HG02885 (cell line): ENCODE data around the gene DNAJC5G.
"Not testable (repeated sequence)": the region's sequence is repeated elsewhere in the genome, so short reads cannot be mapped to it uniquely, and the experiment has no call there.

Experiments
- ATAC-seq: cut with Tn5 transposase; IDR thresholded peaks from one replicate; pipeline ENCODE4 v1.9.1; 2021; ENCODE audit warnings: mild to moderate bottlenecking; ENCODE audit not compliant: unreplicated experiment, poor library complexity

DNAJC5G gene

DNA sequence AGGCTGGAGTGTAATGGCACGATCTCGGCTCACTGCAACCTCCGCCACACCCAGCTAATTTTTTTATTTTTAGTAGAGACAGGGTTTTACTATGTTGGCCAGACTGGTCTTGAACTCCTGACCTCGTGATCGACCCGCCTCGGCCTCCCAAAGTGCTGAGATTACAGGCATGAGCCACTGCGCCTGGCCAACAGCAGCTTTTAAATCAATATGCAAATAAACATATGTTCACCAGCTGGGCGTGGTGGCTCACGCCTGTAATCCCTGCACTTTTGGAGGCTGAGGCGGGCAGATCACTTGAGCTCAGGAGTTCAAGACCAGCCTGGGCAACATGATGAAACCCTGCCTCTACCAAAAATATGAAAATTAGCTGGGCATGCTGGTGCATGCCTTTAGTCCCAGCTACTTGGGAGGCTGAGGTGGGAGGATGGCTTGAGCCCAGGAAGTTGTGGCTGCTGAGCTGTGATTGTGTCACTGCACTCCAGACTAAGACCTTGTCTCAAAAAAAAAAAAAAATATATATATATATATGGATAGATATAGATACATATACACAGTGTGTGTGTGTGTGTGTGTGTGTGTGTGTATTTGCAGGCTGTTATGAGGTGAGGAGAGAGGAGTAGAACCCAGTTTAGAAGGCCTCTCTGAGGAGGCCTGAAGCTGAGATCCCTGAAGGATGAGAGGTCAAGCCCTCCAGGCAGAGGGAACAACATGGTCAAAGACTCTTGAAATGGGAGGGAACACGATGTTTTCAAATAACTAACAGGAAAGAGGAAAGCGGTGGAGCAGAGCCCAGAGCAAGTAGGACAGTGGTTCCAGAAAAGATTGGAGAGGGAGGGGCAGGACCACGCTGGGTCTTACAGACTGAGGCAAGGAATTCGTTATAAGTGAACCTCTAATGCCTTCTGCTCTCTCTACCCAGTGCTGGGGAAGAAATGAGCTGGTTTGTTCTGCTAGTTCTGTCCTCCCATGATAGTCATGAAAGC, 2.4 kb upstream of the DNAJC5G start:
- not testable (repeated sequence) for ATAC-seq

DNA sequence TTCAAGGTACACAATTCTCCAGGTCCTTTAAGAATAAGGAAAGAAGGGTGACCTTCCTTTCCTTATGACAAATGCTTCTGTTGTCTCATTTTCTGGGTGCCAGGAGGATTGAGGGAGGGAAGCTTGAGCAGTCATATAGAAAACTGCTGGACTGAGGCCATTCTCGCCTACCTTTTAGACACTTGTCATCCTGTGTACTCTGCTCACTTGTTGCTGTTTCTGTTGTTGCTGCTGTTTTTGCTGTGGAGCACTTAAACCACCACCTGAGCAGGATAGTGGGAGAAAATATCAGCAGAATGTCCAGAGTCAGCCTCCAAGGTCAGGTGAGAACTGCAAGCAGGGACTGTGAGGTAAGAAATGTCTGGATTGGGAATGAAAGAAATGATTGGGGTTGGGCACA, 2.8 kb downstream of the DNAJC5G start:
- no peak for ATAC-seq

DNA sequence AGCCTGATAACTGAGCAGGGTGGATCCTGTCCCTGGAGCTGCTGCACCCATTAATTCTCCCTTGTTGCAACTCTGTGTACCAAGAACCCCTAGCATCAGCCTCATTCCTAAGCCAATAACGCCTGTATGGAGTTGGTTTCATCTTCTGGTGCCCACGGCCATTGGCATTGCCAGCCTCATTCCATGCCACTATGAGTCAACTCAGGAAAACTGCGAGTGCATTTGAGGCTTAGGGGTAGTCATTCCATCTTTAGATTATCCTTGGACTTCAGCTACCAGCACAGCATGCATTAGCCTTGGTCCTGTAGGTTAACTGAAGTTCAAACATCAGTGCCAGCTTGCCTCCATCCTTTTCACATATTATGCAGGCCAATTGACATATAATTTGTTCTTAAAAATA, 5.6 kb downstream of the DNAJC5G start:
- no peak for ATAC-seq

DNA sequence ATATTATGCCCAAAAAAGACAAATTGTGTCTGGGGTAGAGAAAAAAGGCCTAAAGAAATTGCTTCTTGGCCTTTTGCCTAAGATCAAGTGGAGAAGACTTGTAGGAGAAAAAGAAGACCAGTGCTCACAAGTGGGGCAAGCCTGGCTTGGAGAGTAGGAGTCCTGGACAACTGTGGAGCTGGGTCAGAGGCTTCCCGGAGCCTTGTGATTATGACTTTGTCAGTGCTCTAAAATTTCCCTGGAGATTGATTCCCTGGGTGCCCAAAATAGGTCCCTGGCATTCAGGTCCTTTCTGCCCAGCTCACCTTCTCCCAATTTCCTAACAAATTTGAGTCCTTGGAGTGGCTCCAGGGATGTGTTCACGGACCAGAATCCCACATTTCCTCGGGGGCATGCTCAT, 6.2 kb downstream of the DNAJC5G start:
- ATAC-seq: no peak

DNA sequence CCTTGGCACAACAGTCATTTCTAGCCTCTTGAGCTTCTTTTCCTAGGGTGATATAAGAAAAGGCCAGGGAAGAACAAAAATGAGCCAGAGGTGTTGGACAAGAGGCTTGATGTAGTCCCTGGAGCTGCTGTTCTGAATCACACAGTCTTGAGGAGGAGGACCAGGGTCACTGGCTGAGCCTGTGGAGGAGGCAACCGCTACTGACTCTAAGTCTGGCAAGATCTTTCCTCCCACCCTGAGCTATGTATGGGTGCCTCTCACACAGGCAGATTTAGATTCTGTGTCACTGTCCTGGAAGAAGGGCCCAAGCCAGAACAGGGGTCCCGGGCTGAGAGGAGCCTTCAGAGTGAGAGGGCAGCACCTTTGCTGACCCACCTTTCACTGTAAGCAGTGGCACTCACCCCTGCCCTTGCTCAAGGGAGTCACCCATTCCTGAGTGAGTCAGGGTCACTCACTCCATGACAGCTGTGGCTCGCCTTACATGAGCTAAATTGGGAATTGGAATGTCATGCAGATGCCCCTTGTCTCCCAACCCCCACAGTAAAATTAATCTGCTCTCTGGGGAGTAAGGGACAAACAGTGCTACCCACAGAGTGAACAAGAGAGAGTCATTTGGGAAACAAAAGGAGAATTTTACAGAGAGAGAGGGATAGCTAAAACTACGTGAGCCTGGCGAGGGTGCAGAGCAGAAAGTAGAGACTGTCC, 6.8 kb downstream of the DNAJC5G start, which contains the start of gene TRIM54:
Gene TRIM54, plus strand, starts transcription at position 575 of the 705 bp plus-strand sequence. CDS start 303 bp downstream, outside the sequence.
- ATAC-seq: no peak

- no peak for ATAC-seq
Observed at GRCh38 chr2:27282892-27283291, 7.7 kb downstream of the DNAJC5G start.

- ATAC-seq: no peak
Observed at GRCh38 chr2:27284996-27285395, 9.8 kb downstream of the DNAJC5G start.

GRCh38 chr2:27285481-27285880, 10.2 kb downstream of the DNAJC5G start:
- ATAC-seq: no peak

DNA sequence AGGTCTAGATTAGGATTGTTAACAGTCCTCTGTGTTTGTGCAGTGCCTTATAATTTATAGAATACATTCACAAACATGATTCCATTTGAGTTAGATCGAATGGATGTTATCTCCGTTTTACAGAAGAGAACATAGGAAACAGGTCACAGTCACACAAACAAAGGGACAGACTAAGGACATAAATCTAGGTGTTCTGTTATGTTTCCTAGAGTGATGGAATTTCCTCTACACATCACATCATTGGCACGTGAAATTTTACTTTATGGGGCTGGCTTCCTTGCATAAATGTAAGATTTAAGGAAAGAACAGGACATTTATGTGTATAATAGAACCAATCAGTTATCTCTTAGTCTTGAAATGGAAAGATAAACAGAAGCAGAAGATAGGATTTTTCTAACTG, 13.4 kb downstream of the DNAJC5G start:
- no peak for ATAC-seq

DNA sequence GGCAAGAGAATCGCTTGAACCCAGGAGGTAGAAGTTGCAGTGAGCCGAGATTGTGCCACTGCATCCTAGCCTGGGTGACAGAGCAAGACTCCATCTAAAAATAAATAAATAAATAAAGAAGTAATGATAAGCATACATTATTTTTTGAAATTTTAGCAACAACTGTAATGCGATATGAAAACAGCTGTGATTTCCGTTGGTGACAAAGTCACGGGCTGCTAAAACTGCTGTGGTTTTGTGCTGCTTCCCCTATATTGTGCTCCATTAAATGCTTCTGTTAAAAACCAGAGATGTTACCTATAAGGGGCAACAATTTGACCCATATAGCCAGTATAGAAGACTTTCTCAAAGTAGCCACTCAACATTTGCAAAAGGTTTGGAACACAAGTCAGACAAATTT, 15.3 kb downstream of the DNAJC5G start:
- no peak for ATAC-seq

DNA sequence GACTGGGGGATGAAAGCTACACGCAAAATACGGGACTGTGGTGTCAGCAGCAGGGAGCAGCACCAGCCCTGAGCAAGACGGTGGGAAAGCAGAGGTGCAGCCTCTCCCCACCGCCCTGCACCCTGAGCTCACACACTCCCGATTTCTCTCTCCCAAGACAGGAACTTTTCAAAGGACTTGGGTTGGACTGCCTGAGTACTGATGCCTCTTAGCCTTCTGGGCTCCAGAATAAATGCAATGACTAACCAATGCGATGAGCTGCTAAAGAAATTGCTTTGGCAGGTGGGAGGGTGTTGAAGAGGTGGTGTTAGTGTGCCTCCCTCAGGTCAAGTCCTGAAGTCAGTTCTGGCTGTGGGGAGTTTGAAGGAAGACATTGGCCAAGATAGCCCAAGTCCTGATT, 16.6 kb downstream of the DNAJC5G start:
- ATAC-seq: no peak

- ATAC-seq: no peak
Observed at GRCh38 chr2:27294928-27295327, 19.7 kb downstream of the DNAJC5G start.

GRCh38 chr2:27296481-27296880, 21.2 kb downstream of the DNAJC5G start:
- ATAC-seq: no peak

GRCh38 chr2:27297195-27297594, 22.0 kb downstream of the DNAJC5G start:
- ATAC-seq: no peak

GRCh38 chr2:27298391-27299080, 23.3 kb downstream of the DNAJC5G start:
- ATAC-seq: no peak

- ATAC-seq: not testable (repeated sequence)
Observed at GRCh38 chr2:27300606-27301005, 25.4 kb downstream of the DNAJC5G start.

- ATAC-seq: no peak
Observed at GRCh38 chr2:27303093-27304025, 28.1 kb downstream of the DNAJC5G start.

DNA sequence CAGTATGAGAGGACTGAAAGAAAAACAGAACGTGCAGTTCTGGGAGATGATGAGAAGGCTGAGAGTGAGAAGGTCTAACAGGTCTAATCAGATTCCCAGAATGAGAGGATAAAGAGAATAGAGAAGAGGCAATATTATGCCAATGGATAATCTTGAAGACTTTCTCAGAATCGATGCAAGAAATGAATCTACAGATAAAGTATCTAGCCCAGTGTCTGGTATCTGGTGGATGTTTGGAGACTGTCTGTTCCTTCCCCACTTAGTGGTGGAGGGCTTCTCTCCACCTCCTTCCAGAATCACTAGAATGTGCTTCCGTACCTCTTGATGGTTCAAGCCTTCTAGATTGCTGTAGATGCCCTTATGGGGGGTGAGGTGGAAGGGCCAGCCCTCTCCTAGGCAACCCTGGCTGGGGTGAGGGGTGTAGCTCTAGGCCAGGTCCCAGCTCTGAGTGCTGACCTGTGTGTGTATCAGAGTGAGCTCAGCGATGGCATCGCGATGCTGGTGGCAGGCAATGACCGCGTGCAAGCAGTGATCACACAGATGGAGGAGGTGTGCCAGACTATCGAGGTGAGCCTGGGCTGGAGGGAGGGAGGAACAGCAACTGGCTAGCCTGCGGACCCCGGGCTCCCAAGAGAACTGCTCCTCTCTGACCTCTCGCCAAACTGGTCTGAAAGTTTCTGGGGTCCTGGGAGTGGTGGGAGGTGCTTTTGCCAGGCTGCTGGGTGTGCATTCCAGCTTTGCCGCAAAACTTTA, 29.4 kb downstream of the DNAJC5G start:
- no peak for ATAC-seq

DNA sequence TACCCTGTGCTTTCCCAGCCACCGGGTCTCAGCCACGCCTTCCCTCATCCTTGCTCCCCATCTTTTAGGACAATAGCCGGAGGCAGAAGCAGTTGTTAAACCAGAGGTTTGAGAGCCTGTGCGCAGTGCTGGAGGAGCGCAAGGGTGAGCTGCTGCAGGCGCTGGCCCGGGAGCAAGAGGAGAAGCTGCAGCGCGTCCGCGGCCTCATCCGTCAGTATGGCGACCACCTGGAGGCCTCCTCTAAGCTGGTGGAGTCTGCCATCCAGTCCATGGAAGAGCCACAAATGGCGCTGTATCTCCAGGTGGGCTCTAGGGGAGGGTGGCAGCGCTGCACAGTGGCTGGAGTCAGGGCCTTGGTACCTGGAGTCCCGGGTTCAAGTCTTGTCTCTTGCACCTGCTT, 30.3 kb downstream of the DNAJC5G start:
- ATAC-seq: no peak
